Loucy (cell line): ENCODE data around the gene PPP1CB.

Experiments used
- H2AFZ ChIP-seq: fragments of 200-600 bp; sonication (generic); 2 replicates; pipeline ENCODE4 v1.6.0; 2016; ENCODE audit warnings: antibody characterized with exemption, mild to moderate bottlenecking, low read length, moderate library complexity
- H3F3A ChIP-seq: fragments of 200-600 bp; 2 replicates; pipeline ENCODE4 v1.6.0; 2016; ENCODE audit warnings: antibody characterized with exemption, low read depth, mild to moderate bottlenecking
- H3K27me3 ChIP-seq: fragments of 200-600 bp; sonication (generic); 2 replicates; pipeline ENCODE4 v1.6.1; 2014; ENCODE audit warnings: low read length, mild to moderate bottlenecking; ENCODE audit not compliant: insufficient read depth, poor library complexity, severe bottlenecking
- H3K36me3 ChIP-seq: fragments of 200-600 bp; sonication (generic); 2 replicates; pipeline ENCODE4 v1.6.1; 2016; ENCODE audit warnings: low read length; ENCODE audit not compliant: insufficient read depth
- H3K4me1 ChIP-seq: fragments of 200-600 bp; sonication (generic); 2 replicates; pipeline ENCODE4 v1.5.1; 2014; ENCODE audit warnings: low read length, mild to moderate bottlenecking; ENCODE audit not compliant: insufficient read depth, poor library complexity, severe bottlenecking
- H3K4me2 ChIP-seq: fragments of 200-600 bp; sonication (generic); 2 replicates; pipeline ENCODE4 v1.6.0; 2014; ENCODE audit warnings: antibody characterized with exemption, low read length, low read depth, mild to moderate bottlenecking; ENCODE audit not compliant: poor library complexity, severe bottlenecking
- H3K4me3 ChIP-seq: fragments of 200-600 bp; sonication (generic); 2 replicates; pipeline ENCODE4 v1.5.1; 2014; ENCODE audit warnings: low read length, mild to moderate bottlenecking, mixed read lengths; ENCODE audit not compliant: poor library complexity, severe bottlenecking
- H3K79me2 ChIP-seq: fragments of 200-600 bp; sonication (generic); 2 replicates; pipeline ENCODE4 v1.6.1; 2014; ENCODE audit warnings: low read length; ENCODE audit not compliant: insufficient read depth
- H3K9ac ChIP-seq: fragments of 200-600 bp; sonication (generic); 2 replicates; pipeline ENCODE4 v1.6.0; 2014; ENCODE audit warnings: mild to moderate bottlenecking, low read depth, low read length, moderate library complexity; ENCODE audit not compliant: poor library complexity, severe bottlenecking
- H3K9me2 ChIP-seq: fragments of 200-600 bp; sonication (generic); replicated peaks from 2 replicates; pipeline ENCODE4 v1.6.1; 2016; ENCODE audit warnings: low read depth, low read length, mixed read lengths
- H3K9me3 ChIP-seq: fragments of 200-600 bp; sonication (generic); 2 replicates; pipeline ENCODE4 v1.6.1; 2014; ENCODE audit warnings: mild to moderate bottlenecking, antibody characterized with exemption, low read length, low read depth; ENCODE audit not compliant: insufficient read depth
- H4K20me1 ChIP-seq: fragments of 200-600 bp; sonication (generic); 2 replicates; pipeline ENCODE4 v1.6.0; 2014; ENCODE audit warnings: antibody characterized with exemption, low read length, mild to moderate bottlenecking; ENCODE audit not compliant: insufficient read depth, poor library complexity, severe bottlenecking
- CTCF ChIP-seq: fragments of 200-600 bp; sonication (generic); conservative IDR thresholded peaks from 2 replicates; pipeline ENCODE4 v1.5.1; 2014; ENCODE audit warnings: mild to moderate bottlenecking, antibody characterized with exemption, low read length
- EZH2phosphoT487 ChIP-seq: fragments of 200-600 bp; IDR thresholded peaks from 2 replicates; pipeline ENCODE4 v1.6.1; 2018; ENCODE audit warnings: antibody characterized with exemption, mild to moderate bottlenecking, moderate library complexity, borderline replicate concordance

The PPP1CB gene

GRCh38 chr2:28729698-28730097, 21.9 kb upstream of the PPP1CB start:
- Histone ChIP-seq H3K36me3 (no peaks in the 10 kb centered on the region), H3K4me2 (no peak overlapping the region), H3K79me2 (no peaks in the 10 kb centered on the region), H3K9ac (no peak overlapping the region), H3K4me1 (no peaks in the 10 kb centered on the region), H3K9me3 (no peaks in the 10 kb centered on the region), H4K20me1 (no peaks in the 10 kb centered on the region), H3K9me2 (no peaks in the 10 kb centered on the region), H3K27me3 (no peaks in the 10 kb centered on the region), H2AFZ (no peak overlapping the region), H3F3A (no peaks in the 10 kb centered on the region), H3K4me3 (no peak overlapping the region)
- TF ChIP-seq CTCF = no peak
- TF ChIP-seq EZH2phosphoT487 = no peak

GRCh38 chr2:28730641-28731146, 20.9 kb upstream of the PPP1CB start:
- Histone ChIP-seq H3K9me2 (no peaks in the 10 kb centered on the region), H3K79me2 (no peaks in the 10 kb centered on the region), H4K20me1 (no peaks in the 10 kb centered on the region), H2AFZ (no peak overlapping the region), H3K4me1 (no peaks in the 10 kb centered on the region), H3K9ac (no peak overlapping the region), H3K9me3 (no peaks in the 10 kb centered on the region), H3F3A (no peaks in the 10 kb centered on the region), H3K27me3 (no peaks in the 10 kb centered on the region), H3K4me2 (no peak overlapping the region), H3K4me3 (no peak overlapping the region), H3K36me3 (no peaks in the 10 kb centered on the region)
- no peak for TF ChIP-seq CTCF
- TF ChIP-seq EZH2phosphoT487 = no peak

GRCh38 chr2:28735511-28735910, 16.1 kb upstream of the PPP1CB start:
- no peaks in the 10 kb centered on the region for H3K9me2 ChIP-seq
- no peak overlapping the region for H3K4me3 ChIP-seq
- H3K9ac ChIP-seq = no peak overlapping the region
- no peak overlapping the region for H2AFZ ChIP-seq
- H3K4me1 ChIP-seq = no peaks in the 10 kb centered on the region
- no peaks in the 10 kb centered on the region for H3K79me2 ChIP-seq
- H3K27me3 ChIP-seq = no peaks in the 10 kb centered on the region
- H3K36me3 ChIP-seq = no peaks in the 10 kb centered on the region
- peaks cover 6% of the 10 kb centered on the region; the same call in 1 of the 2 replicates for H3K9me3 ChIP-seq
- TF ChIP-seq CTCF (no peak), EZH2phosphoT487 (no peak)
- H3K4me2 ChIP-seq = no peak overlapping the region
- H4K20me1 ChIP-seq = no peaks in the 10 kb centered on the region
- H3F3A ChIP-seq = no peaks in the 10 kb centered on the region
